Neural crest cell (in vitro differentiated cells): ENCODE results near the gene PIGN. TPM values are rescaled to one million over a fixed set of nuclear protein-coding genes. Genes with fewer than 3 reads are reported as not detected.

Experiments
- DNase-seq: peaks from one replicate; pipeline ENCODE4 v3.0.0; 2021; ENCODE audit warnings: low read depth, mixed read lengths, low spot score
- H3K27ac Mint-ChIP-seq: one replicate; pipeline ENCODE4 v1.8.0; 2021; ENCODE audit warnings: mild to moderate bottlenecking, mixed read lengths; ENCODE audit not compliant: unreplicated experiment
- H3K27me3 Mint-ChIP-seq: 2 replicates; pipeline ENCODE4 v1.8.0; 2021; ENCODE audit warnings: low read depth, mild to moderate bottlenecking, mixed read lengths
- H3K36me3 Mint-ChIP-seq: 2 replicates; pipeline ENCODE4 v1.8.0; 2021; ENCODE audit warnings: low read depth, mild to moderate bottlenecking, mixed read lengths
- H3K4me1 Mint-ChIP-seq: 2 replicates; pipeline ENCODE4 v1.8.0; 2021; ENCODE audit warnings: mixed read lengths
- H3K4me3 Mint-ChIP-seq: one replicate; pipeline ENCODE4 v1.8.0; 2021; ENCODE audit warnings: mild to moderate bottlenecking, mixed read lengths
- H3K9me3 Mint-ChIP-seq: 2 replicates; pipeline ENCODE4 v1.8.0; 2021; ENCODE audit warnings: mixed read lengths
- CTCF ChIP-seq: fragments of 200-600 bp; sonication (generic); conservative IDR thresholded peaks from 2 replicates; pipeline ENCODE4 v1.5.0; 2021; ENCODE audit warnings: antibody characterized with exemption, mild to moderate bottlenecking
- total RNA-seq: library from RNA; stranded (reverse); gene quantifications from 2 replicates; pipeline ENCODE4 v1.2.1, GENCODE V29; 2021

Gene PIGN
- total RNA-seq, 1 donor from 2014 or later, result 24.1 TPM

- Mint-ChIP-seq H3K9me3 (no peaks in the 10 kb centered on the region), H3K36me3 (no peaks in the 10 kb centered on the region), H3K27me3 (no peaks in the 10 kb centered on the region), H3K27ac (no peak overlapping the region), H3K4me3 (no peak overlapping the region), H3K4me1 (no peaks in the 10 kb centered on the region)
- no peak for TF ChIP-seq CTCF
- no peak for DNase-seq
These were observed 13.5 kb upstream of the PIGN start for GRCh38 chr18:62200121-62200914.

- Mint-ChIP-seq H3K27ac (no peak overlapping the region), H3K4me3 (no peak overlapping the region), H3K27me3 (no peaks in the 10 kb centered on the region), H3K9me3 (no peaks in the 10 kb centered on the region), H3K4me1 (no peaks in the 10 kb centered on the region), H3K36me3 (no peaks in the 10 kb centered on the region)
- DNase-seq, result no peak
- TF ChIP-seq CTCF, result no peak
These were observed 12.8 kb upstream of the PIGN start for GRCh38 chr18:62199629-62200028.

- Mint-ChIP-seq H3K36me3 (peaks cover 3% of the 10 kb centered on the region), H3K4me1 (no peaks in the 10 kb centered on the region), H3K27me3 (no peaks in the 10 kb centered on the region), H3K4me3 (no peak overlapping the region), H3K9me3 (no peaks in the 10 kb centered on the region), H3K27ac (no peak overlapping the region)
- DNase-seq, result no peak
- no peak for TF ChIP-seq CTCF
These were observed 11.4 kb upstream of the PIGN start for GRCh38 chr18:62198259-62198658.

DNA sequence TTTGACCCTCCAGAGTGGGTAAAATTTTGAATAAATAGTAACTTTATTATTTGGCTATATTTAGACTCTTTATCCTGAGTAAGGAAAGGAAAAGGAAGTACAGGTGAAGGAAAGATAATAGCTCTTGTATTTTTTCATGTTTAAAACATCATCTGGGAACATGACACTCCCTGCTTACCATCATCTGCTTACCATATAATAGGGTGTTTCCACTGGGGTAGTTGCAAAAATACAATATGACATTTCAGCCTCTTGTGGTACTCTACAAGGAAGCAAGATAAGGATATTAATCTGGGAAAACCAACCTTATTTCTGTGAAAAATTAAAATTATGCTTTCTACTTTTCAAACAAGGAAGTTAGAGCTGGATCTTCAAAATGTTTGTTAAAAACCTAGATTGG lies 10.1 kb upstream of the PIGN start:
- no peak overlapping the region for H3K27ac Mint-ChIP-seq
- DNase-seq, result no peak
- no peaks in the 10 kb centered on the region for H3K4me1 Mint-ChIP-seq
- no peak for TF ChIP-seq CTCF
- peaks cover 1% of the 10 kb centered on the region for H3K9me3 Mint-ChIP-seq
- no peak overlapping the region for H3K4me3 Mint-ChIP-seq
- no peaks in the 10 kb centered on the region for H3K27me3 Mint-ChIP-seq
- H3K36me3 Mint-ChIP-seq, result peaks cover 16% of the 10 kb centered on the region

GRCh38 chr18:62196079-62196478 lies 9.2 kb upstream of the PIGN start:
- H3K9me3 Mint-ChIP-seq, result peaks cover 3% of the 10 kb centered on the region

More at GRCh38 chr18:62196079-62196478, 9.2 kb upstream of the PIGN start:
- H3K27me3 Mint-ChIP-seq, result no peaks in the 10 kb centered on the region
- H3K27ac Mint-ChIP-seq, result no peak overlapping the region
- no peak for DNase-seq
- H3K4me3 Mint-ChIP-seq, result no peak overlapping the region
- H3K4me1 Mint-ChIP-seq, result no peaks in the 10 kb centered on the region
- peaks cover 23% of the 10 kb centered on the region for H3K36me3 Mint-ChIP-seq
- peak; percentile 34 for TF ChIP-seq CTCF
